Liver (tissue), 9 donors: ENCODE measurements around the gene TUBA4A. TPM values are rescaled to one million over a fixed set of nuclear protein-coding genes. Genes with fewer than 3 reads are reported as not detected.

Experiments used
- DNase-seq: peaks from one replicate; pipeline ENCODE4 v3.0.0-alpha.2; 2017; ENCODE audit warnings: low spot score
- H3K27ac ChIP-seq, 2 donors: one replicate each; pipeline ENCODE4 v1.7.0; 2013; ENCODE audit warnings: inconsistent platforms in 2 of 2, low read length in 2 of 2, control low read depth in 1 of 2, low read depth in 1 of 2, mild to moderate bottlenecking in 1 of 2
- H3K27me3 ChIP-seq, 4 donors: one replicate each; pipeline versions ENCODE4 v1.6.1 to v1.7.0; 2013; ENCODE audit warnings: low read length in 3 of 4, inconsistent platforms in 1 of 4, mild to moderate bottlenecking in 1 of 4, moderate library complexity in 1 of 4; ENCODE audit not compliant: control insufficient read depth in 4 of 4, insufficient read depth in 4 of 4
- H3K36me3 ChIP-seq, 4 donors: one replicate each; pipeline versions ENCODE4 v1.6.1 to v1.7.0; 2013; ENCODE audit warnings: low read length in 3 of 4, mild to moderate bottlenecking in 3 of 4, low read depth in 1 of 4, moderate library complexity in 1 of 4; ENCODE audit not compliant: control insufficient read depth in 4 of 4, insufficient read depth in 3 of 4
- H3K4me1 ChIP-seq, 4 donors: one replicate each; pipeline versions ENCODE4 v1.6.1 to v1.7.0; 2013; ENCODE audit warnings: low read length in 3 of 4, mild to moderate bottlenecking in 3 of 4, moderate library complexity in 1 of 4; ENCODE audit not compliant: control insufficient read depth in 4 of 4, insufficient read depth in 4 of 4
- H3K4me3 ChIP-seq, 3 donors: one replicate each; pipeline versions ENCODE4 v1.6.1 to v1.7.0; 2013; ENCODE audit warnings: low read length in 3 of 3, control low read depth in 1 of 3, low read depth in 1 of 3, mild to moderate bottlenecking in 1 of 3
- H3K9ac ChIP-seq, 2 donors: one replicate each; pipeline ENCODE4 v1.7.0; 2013; ENCODE audit warnings: low read length in 2 of 2, mild to moderate bottlenecking in 2 of 2, moderate library complexity in 2 of 2, control low read depth in 1 of 2, low read depth in 1 of 2
- H3K9me3 ChIP-seq, 4 donors: one replicate each; pipeline versions ENCODE4 v1.6.1 to v1.7.0; 2013; ENCODE audit warnings: low read length in 3 of 4; ENCODE audit not compliant: control insufficient read depth in 4 of 4
- GABPA ChIP-seq, 2 donors: IDR thresholded peaks in 1 of 2; conservative IDR thresholded peaks in 1 of 2; 2 replicates each; pipeline ENCODE4 v1.6.1; 2016; ENCODE audit warnings: antibody characterized with exemption in 2 of 2, mild to moderate bottlenecking in 1 of 2, moderate library complexity in 1 of 2
- HNF4G ChIP-seq: IDR thresholded peaks from 2 replicates; pipeline ENCODE4 v1.6.1; 2016; ENCODE audit warnings: antibody characterized with exemption
- JUND ChIP-seq, 2 donors: IDR thresholded peaks; 2 replicates each; pipeline ENCODE4 v1.6.1; 2016; ENCODE audit warnings: antibody characterized with exemption in 2 of 2
- MAX ChIP-seq: IDR thresholded peaks from 2 replicates; pipeline ENCODE4 v1.6.1; 2016; ENCODE audit warnings: antibody characterized with exemption
- NR2F2 ChIP-seq: IDR thresholded peaks from 2 replicates; pipeline ENCODE4 v1.6.1; 2016; ENCODE audit warnings: antibody characterized with exemption
- RAD21 ChIP-seq, 2 donors: IDR thresholded peaks; 2 replicates each; pipeline ENCODE4 v1.6.1; 2016; ENCODE audit warnings: antibody characterized with exemption in 2 of 2, mild to moderate bottlenecking in 2 of 2
- REST ChIP-seq: IDR thresholded peaks from 2 replicates; pipeline ENCODE4 v1.6.1; 2016; ENCODE audit warnings: antibody characterized with exemption, mild to moderate bottlenecking
- TAF1 ChIP-seq: conservative IDR thresholded peaks from 2 replicates; pipeline ENCODE4 v1.6.1; 2016; ENCODE audit warnings: antibody characterized with exemption, mild to moderate bottlenecking
- ZBTB33 ChIP-seq: IDR thresholded peaks from 2 replicates; pipeline ENCODE4 v1.6.1; 2016; ENCODE audit warnings: antibody characterized with exemption
- WGBS: extraction: QIAGEN DNeasy Blood & Tissue Kit; methylation state at CpG from one replicate; pipeline ENCODE4 v1.1.7; 2013; 5-methylcytosine and 5-hydroxymethylcytosine counted together
- polyA plus RNA-seq, 2 donors: library from polyadenylated mRNA; stranded (reverse) in 1 of 2; unstranded in 1 of 2; fragments of 200-250 nt in 1 of 2; fragments of >200 nt in 1 of 2; fragmentation: Nextera tagmentation in 1 of 2; extraction: Ambion mirVana in 1 of 2; gene quantifications; one replicate each; pipeline versions ENCODE4 v1.2.1 to v1.2.3, GENCODE V29; 2013 to 2015
- total RNA-seq, 2 donors: library from RNA; depleted of rRNA; stranded (reverse); fragments of >200 nt; gene quantifications; one replicate each; pipeline ENCODE4 v1.2.3, GENCODE V29; 2014
- TF ChIP-seq, protein P1 (sequence below): fragments of 150-350 bp; IDR thresholded peaks from 2 replicates; pipeline ENCODE4 v1.5.1; 2017; ENCODE audit warnings: improper control_type of control experiment, low read depth, low read length; ENCODE audit not compliant: missing input control
- donor health status: healthy.
- donor health status: healthy.
- donor health status: healthy.
- donor health status: healthy.
- donor health status: healthy.

Gene TUBA4A
- total and polyA plus RNA-seq, 4 donors: 16.2 to 63.1 (median 31.6) TPM

GRCh38 chr2:219221957-219222518, 31.7 kb downstream of the TUBA4A start (continued):
- TF ChIP-seq REST (no peak), TAF1 (no peak)

DNA sequence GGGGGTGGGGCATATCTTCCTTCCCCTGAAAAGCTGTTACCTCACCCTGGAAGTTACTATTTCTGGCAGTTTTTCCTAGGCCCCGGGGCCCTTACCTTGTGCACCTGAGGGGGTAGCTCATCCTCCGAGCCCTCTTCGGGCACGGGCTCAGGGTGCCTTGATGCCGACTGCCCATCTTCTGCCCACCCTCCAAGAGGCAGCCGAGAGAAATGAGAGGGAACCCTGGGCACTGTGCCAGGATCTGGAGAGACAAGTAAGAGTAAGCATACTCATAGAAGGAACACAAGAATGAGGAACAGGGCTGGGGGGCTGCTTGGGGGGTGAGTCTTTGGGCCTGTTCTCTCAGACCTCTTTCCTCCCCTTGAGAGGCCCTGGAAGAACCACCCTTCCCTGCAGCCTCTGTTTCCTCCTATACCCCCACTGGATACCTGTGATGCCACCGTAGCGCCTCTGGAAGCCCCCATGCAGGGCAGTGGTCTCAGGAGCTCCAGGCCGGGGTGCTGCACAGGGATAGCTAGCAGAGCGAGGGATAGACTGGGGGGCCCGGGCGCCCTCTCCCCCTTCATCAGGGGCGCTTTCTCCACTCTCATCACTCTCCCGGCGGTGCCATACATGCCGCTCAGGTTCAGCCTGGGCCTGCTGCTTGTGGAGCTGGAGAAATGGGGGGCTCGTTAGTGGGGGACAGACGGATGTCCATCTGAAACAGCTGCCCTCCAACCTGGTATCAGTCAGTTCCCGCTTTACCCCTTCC, 32.9 kb downstream of the TUBA4A start:
- H3K27me3 ChIP-seq: no peaks in the 10 kb centered on the region
- H3K9me3 ChIP-seq: no peaks in the 10 kb centered on the region
- peaks cover 21 to 54% (median 46%) of the 10 kb centered on the region in 4 donors for H3K36me3 ChIP-seq
- no peak overlapping the region for H3K27ac ChIP-seq
- peaks cover 5 to 27% (median 19%) of the 10 kb centered on the region in 4 donors for H3K4me1 ChIP-seq
- H3K4me3 ChIP-seq: no peak overlapping the region
- no peak overlapping the region for H3K9ac ChIP-seq
- TF ChIP-seq HNF4G: no peak
- TF ChIP-seq, protein P1, sequence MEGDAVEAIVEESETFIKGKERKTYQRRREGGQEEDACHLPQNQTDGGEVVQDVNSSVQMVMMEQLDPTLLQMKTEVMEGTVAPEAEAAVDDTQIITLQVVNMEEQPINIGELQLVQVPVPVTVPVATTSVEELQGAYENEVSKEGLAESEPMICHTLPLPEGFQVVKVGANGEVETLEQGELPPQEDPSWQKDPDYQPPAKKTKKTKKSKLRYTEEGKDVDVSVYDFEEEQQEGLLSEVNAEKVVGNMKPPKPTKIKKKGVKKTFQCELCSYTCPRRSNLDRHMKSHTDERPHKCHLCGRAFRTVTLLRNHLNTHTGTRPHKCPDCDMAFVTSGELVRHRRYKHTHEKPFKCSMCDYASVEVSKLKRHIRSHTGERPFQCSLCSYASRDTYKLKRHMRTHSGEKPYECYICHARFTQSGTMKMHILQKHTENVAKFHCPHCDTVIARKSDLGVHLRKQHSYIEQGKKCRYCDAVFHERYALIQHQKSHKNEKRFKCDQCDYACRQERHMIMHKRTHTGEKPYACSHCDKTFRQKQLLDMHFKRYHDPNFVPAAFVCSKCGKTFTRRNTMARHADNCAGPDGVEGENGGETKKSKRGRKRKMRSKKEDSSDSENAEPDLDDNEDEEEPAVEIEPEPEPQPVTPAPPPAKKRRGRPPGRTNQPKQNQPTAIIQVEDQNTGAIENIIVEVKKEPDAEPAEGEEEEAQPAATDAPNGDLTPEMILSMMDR: no peak
- no peak for TF ChIP-seq ZBTB33
- TF ChIP-seq RAD21 (IDR thresholded peaks at IDR 0.05): no peak
- TF ChIP-seq GABPA (IDR thresholded peaks at IDR 0.05 in 1 of 2, conservative IDR thresholded peaks at IDR 0.05 in 1 of 2): no peak
- TF ChIP-seq NR2F2: no peak
- TF ChIP-seq MAX: no peak
- TF ChIP-seq TAF1: no peak
- TF ChIP-seq JUND (IDR thresholded peaks at IDR 0.05): no peak
- WGBS: 93% methylated on average over 19 of the region's 19 CpGs
- DNase-seq: peak; percentile 44
